Cardiac muscle cell (in vitro differentiated cells and primary cell): ENCODE measurements around the gene PDLIM5. TPM values are rescaled to one million over a fixed set of nuclear protein-coding genes. Genes with fewer than 3 reads are reported as not detected.

Experiments used
- DNase-seq, 2 donors: peaks; one replicate each; pipeline versions ENCODE4 v3.0.0 to v3.0.0-alpha.2; 2010 to 2017; ENCODE audit warnings: low read depth in 1 of 2, low spot score in 1 of 2
- H3K27ac ChIP-seq: fragments of 200-600 bp; sonication (generic); 2 replicates; pipeline ENCODE4 v1.5.1; 2016
- H3K27me3 ChIP-seq: fragments of 200-600 bp; sonication (generic); 2 replicates; pipeline ENCODE4 v1.6.0; 2016; ENCODE audit warnings: control low read depth
- H3K36me3 ChIP-seq: fragments of 200-600 bp; sonication (generic); 2 replicates; pipeline ENCODE4 v1.5.1; 2016; ENCODE audit warnings: control low read depth
- H3K4me1 ChIP-seq: fragments of 200-600 bp; sonication (generic); 2 replicates; pipeline ENCODE4 v1.8.1; 2017; ENCODE audit warnings: low read depth, mild to moderate bottlenecking, mixed run types
- H3K4me3 ChIP-seq: fragments of 200-600 bp; sonication (generic); 2 replicates; pipeline ENCODE4 v1.5.1; 2016; ENCODE audit warnings: mild to moderate bottlenecking
- H3K9me3 ChIP-seq: fragments of 200-600 bp; sonication (generic); 2 replicates; pipeline ENCODE4 v1.5.1; 2017; ENCODE audit warnings: low read depth, mild to moderate bottlenecking, control low read depth
- CTCF ChIP-seq: IDR thresholded peaks from 2 replicates; pipeline ENCODE4 v1.5.1; 2012; ENCODE audit warnings: low read depth, mild to moderate bottlenecking, low read length
- polyA plus RNA-seq: library from polyadenylated mRNA; unstranded; fragments of >200 nt; fragmentation: Nextera tagmentation; extraction: Ambion mirVana; gene quantifications from 2 replicates; pipeline ENCODE4 v1.2.1, GENCODE V29; 2016
- total RNA-seq: library from RNA; depleted of rRNA; stranded (reverse); fragments of >200 nt; gene quantifications from 2 replicates; pipeline ENCODE4 v1.2.3, GENCODE V29; 2016

PDLIM5 gene
- total and polyA plus RNA-seq, 2 experiments from 2014 or later: 426 to 446 TPM

DNA sequence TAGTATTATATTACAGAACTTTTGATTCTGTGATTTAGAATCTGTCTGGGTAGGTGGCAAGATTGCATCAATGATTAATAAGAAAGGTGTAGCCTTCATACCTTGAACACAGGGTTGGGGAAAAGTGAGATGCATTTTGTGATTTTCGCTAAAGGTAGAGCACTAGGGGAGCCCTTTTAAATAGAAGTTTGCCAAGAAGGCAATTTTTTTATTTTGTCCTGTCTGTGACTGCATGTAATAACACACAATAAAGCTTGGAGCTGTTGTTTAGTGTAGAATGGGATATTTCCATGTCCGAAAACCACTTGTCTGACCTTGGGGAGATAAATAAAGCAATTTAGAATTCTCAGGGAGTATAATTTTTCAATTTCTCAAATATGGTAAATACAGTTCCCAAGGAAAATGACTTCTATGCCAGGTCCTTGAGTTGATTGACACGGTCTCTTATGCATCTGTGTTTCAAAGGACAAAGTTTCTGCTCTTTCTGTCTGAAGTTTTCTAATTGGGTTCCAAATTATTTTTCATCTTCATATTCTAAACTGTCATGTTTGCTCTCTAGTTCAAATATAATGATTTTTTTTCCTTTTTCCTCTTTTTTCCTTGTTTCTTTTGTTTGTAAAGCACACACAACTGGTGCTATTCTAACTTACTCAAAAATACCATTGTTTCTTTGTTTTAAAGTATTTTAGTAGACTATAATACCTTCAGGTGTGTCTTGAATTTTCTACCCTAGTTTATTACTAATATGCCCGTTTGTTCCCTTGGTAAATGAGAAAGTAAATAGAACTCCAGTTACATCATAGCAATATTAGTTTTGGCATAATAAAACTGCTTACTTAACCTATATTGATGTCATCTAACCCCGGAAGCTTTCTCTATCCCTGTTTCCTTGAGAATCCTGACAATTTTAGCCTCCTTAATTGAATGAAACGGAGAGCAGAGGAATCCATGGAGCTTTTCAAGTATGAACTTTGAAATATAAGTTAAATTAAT lies 218.2 kb downstream of the PDLIM5 start:
- no peak for TF ChIP-seq CTCF
- Histone ChIP-seq H3K4me1 (no peaks in the 10 kb centered on the region), H3K27ac (peak overlapping the region; percentile 63), H3K4me3 (no peak overlapping the region), H3K9me3 (no peaks in the 10 kb centered on the region), H3K27me3 (no peaks in the 10 kb centered on the region), H3K36me3 (peaks cover 17% of the 10 kb centered on the region)
- DNase-seq: no peak

GRCh38 chr4:94671113-94671512 lies 219.4 kb downstream of the PDLIM5 start:
- Histone ChIP-seq H3K4me1 (no peaks in the 10 kb centered on the region), H3K27ac (peak overlapping the region; percentile 63), H3K4me3 (no peak overlapping the region), H3K27me3 (no peaks in the 10 kb centered on the region), H3K36me3 (peaks cover 8% of the 10 kb centered on the region), H3K9me3 (no peaks in the 10 kb centered on the region)
- DNase-seq: no peak
- TF ChIP-seq CTCF: no peak

GRCh38 chr4:94673961-94674360 lies 222.2 kb downstream of the PDLIM5 start:
- Histone ChIP-seq H3K27ac (no peak overlapping the region), H3K4me3 (no peak overlapping the region), H3K36me3 (no peaks in the 10 kb centered on the region), H3K4me1 (no peaks in the 10 kb centered on the region), H3K27me3 (no peaks in the 10 kb centered on the region), H3K9me3 (no peaks in the 10 kb centered on the region)
- no peak for DNase-seq
- TF ChIP-seq CTCF: no peak

GRCh38 chr4:94676970-94677369 lies 225.2 kb downstream of the PDLIM5 start:
- H3K4me3 ChIP-seq: no peak overlapping the region
- H3K27me3 ChIP-seq: no peaks in the 10 kb centered on the region
- no peaks in the 10 kb centered on the region for H3K9me3 ChIP-seq
- no peaks in the 10 kb centered on the region for H3K4me1 ChIP-seq
- TF ChIP-seq CTCF: no peak
- DNase-seq: peak in 1 of 2 donors; percentile 29
- H3K36me3 ChIP-seq: no peaks in the 10 kb centered on the region
- H3K27ac ChIP-seq: no peak overlapping the region

GRCh38 chr4:94678896-94679295 lies 227.2 kb downstream of the PDLIM5 start:
- Histone ChIP-seq H3K27me3 (no peaks in the 10 kb centered on the region), H3K4me1 (no peaks in the 10 kb centered on the region), H3K4me3 (no peak overlapping the region), H3K36me3 (no peaks in the 10 kb centered on the region), H3K27ac (no peak overlapping the region), H3K9me3 (no peaks in the 10 kb centered on the region)
- TF ChIP-seq CTCF: no peak
- DNase-seq: no peak
